Suppressor macrophage treated with lipopolysaccharide for 4 hours (primary cell): ENCODE data around the gene ZNHIT2.

Source experiments
- DNase-seq: peaks from one replicate; pipeline ENCODE4 v3.0.0-alpha.2; 2020

Gene ZNHIT2

GRCh38 chr11:65102142-65103095 lies 15.1 kb downstream of the ZNHIT2 start:
- DNase-seq = no peak

- DNase-seq = no peak
These were observed 16.7 kb downstream of the ZNHIT2 start for GRCh38 chr11:65100674-65101350.

- DNase-seq = no peak
These were observed 20.6 kb downstream of the ZNHIT2 start for GRCh38 chr11:65096926-65097325.

- peak; percentile 87 for DNase-seq
These were observed 21.3 kb downstream of the ZNHIT2 start, which contains the start of gene VPS51 for GRCh38 chr11:65095974-65096806. TSS of gene VPS51 (plus strand) at chr11:65096214. CDS start at chr11:65096251, 37 bp downstream.

GRCh38 chr11:65095427-65095826 lies 22.1 kb downstream of the ZNHIT2 start:
- no peak for DNase-seq

GRCh38 chr11:65090628-65091027 lies 26.9 kb downstream of the ZNHIT2 start:
- no peak for DNase-seq

GRCh38 chr11:65089621-65090020 lies 27.9 kb downstream of the ZNHIT2 start:
- no peak for DNase-seq

- DNase-seq = no peak
These were observed 29.7 kb downstream of the ZNHIT2 start for GRCh38 chr11:65087827-65088226.

- no peak for DNase-seq
These were observed 30.3 kb downstream of the ZNHIT2 start for GRCh38 chr11:65087216-65087615.

GRCh38 chr11:65086809-65087208 lies 30.7 kb downstream of the ZNHIT2 start:
- DNase-seq = no peak

GRCh38 chr11:65085446-65085845 lies 32.1 kb downstream of the ZNHIT2 start:
- DNase-seq = peak; percentile 36

GRCh38 chr11:65084598-65085375 lies 32.7 kb downstream of the ZNHIT2 start:
- DNase-seq = no peak

- DNase-seq = peak; percentile 98
These were observed 33.5 kb downstream of the ZNHIT2 start, which contains the start of the genes CDCA5 and ZFPL1 for GRCh38 chr11:65083834-65084597. TSS of gene CDCA5 (minus strand) at chr11:65084040. CDS start at chr11:65083978, 62 bp downstream. TSS of gene ZFPL1 (plus strand) at chr11:65084222. CDS start at chr11:65084699, 477 bp downstream.

GRCh38 chr11:65083134-65083833 lies 34.2 kb downstream of the ZNHIT2 start:
- no peak for DNase-seq

GRCh38 chr11:65078786-65079342 lies 38.6 kb downstream of the ZNHIT2 start:
- no peak for DNase-seq

GRCh38 chr11:65078151-65078550 lies 39.4 kb downstream of the ZNHIT2 start:
- peak; percentile 59 for DNase-seq

GRCh38 chr11:65077451-65077850 lies 40.0 kb downstream of the ZNHIT2 start:
- DNase-seq = peak; percentile 44

- DNase-seq = no peak
These were observed 44.9 kb downstream of the ZNHIT2 start for GRCh38 chr11:65072631-65072966.

GRCh38 chr11:65071907-65072630 lies 45.4 kb downstream of the ZNHIT2 start:
- DNase-seq = peak; percentile 34

- peak; percentile 43 for DNase-seq
These were observed 48.3 kb downstream of the ZNHIT2 start for GRCh38 chr11:65069217-65069616.
